Stomach (tissue), 4 donors: ENCODE measurements around the gene PTER.

Experiments
- CTCF ChIP-seq, 7 experiments: fragments of 450-650 bp in 4 of 7; fragments of 200-600 bp in 3 of 7; sonication (generic) in 3 of 7; IDR thresholded peaks; one replicate each; pipeline ENCODE4 v1.5.1; 2016 to 2019; ENCODE audit warnings: antibody characterized with exemption in 7 of 7, control low read depth in 2 of 7, mild to moderate bottlenecking in 1 of 7
- EP300 ChIP-seq: sonication (generic); formaldehyde crosslinking; IDR thresholded peaks from one replicate; pipeline ENCODE4 v1.6.1; 2017; ENCODE audit warnings: antibody characterized with exemption
- POLR2A ChIP-seq, 4 donors: fragments of 450-650 bp; IDR thresholded peaks; one replicate each; pipeline ENCODE4 v1.6.1; 2016; ENCODE audit warnings: antibody characterized with exemption in 4 of 4, control low read depth in 2 of 4, mild to moderate bottlenecking in 1 of 4, moderate library complexity in 1 of 4
- POLR2AphosphoS5 ChIP-seq, 3 donors: sonication (generic); formaldehyde crosslinking; IDR thresholded peaks; one replicate each; pipeline ENCODE4 v1.6.1; 2016; ENCODE audit warnings: antibody characterized with exemption in 3 of 3

GRCh38 chr10:16519250-16519907, 82.6 kb downstream of the PTER start:
- TF ChIP-seq EP300 (no peak), CTCF (IDR thresholded peaks at IDR 0.05) (no peak), POLR2AphosphoS5 (IDR thresholded peaks at IDR 0.05) (no peak), POLR2A (IDR thresholded peaks at IDR 0.05) (no peak)
